Kasumi-1 (cell line): ENCODE results near the gene PRMT3.
"Not testable (repeated sequence)": the region's sequence is repeated elsewhere in the genome, so short reads cannot be mapped to it uniquely, and the experiment has no call there.

ENCODE experiments used
- DNase-seq, 2 experiments: peaks; one replicate each; lab custom pipeline; 2025; lab: John Stamatoyannopoulos, UW

The PRMT3 gene

DNA sequence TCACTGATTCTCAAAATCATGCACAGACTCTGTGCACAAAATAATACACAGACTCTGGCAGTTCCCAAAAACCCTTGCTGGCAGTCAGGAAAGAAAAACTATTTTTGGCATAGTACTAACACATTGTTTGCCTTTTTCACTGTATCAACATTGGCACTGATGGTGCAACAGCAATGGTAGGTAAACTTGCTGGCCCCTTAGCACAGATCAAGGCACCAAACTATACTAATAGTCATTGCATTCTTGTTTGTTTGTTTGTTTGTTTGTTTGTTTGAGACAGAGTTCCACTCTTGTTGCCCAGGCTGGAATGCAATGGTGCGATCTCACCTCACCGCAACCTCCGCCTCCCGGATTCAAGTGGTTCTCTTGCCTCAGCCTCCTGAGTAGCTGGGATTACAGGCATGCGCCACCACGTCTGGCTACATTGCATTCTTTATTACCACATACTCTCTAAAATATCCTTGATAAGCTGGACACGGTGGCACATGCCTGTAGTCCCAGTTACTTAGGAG is 130.9 kb downstream of the PRMT3 start:
- no peak for DNase-seq

DNA sequence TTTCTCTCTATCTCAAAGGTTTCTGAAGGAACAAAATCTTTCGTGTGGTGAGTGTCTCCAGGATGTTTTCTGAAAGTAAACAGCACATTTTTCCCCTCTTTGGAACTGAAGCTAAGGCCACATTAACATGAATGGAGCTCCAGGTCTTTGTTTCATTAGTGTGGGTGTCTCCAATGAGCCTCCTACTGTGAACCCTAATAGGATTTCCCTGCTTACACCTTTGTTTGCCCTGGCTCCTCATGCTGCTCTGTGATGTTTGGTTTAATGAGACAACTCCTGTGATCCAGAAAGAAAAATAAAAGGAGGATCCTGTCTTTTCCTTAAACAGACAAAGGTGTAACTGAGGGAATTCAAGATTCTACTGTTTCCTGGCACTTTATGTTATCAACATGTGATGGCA is 135.0 kb downstream of the PRMT3 start:
- DNase-seq = no peak

DNA sequence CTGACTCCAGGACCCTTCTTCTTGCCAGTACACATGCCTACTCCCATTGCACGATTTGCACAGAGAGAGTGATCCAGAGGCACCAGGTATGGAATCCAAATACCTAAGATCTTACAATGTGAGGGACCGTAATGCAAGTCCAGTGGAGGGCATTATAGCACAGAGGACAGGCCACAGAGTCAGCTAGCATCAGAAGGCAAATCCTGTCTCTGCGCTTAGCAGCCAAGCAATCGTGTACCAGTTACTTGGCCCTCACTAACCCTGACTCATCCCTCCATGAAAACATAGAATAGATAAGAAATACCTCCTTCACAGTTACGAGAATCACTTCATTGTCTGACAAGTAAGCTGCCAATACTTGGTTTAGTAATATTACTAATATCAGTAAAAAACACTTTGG is 142.2 kb downstream of the PRMT3 start:
- DNase-seq = no peak

DNA sequence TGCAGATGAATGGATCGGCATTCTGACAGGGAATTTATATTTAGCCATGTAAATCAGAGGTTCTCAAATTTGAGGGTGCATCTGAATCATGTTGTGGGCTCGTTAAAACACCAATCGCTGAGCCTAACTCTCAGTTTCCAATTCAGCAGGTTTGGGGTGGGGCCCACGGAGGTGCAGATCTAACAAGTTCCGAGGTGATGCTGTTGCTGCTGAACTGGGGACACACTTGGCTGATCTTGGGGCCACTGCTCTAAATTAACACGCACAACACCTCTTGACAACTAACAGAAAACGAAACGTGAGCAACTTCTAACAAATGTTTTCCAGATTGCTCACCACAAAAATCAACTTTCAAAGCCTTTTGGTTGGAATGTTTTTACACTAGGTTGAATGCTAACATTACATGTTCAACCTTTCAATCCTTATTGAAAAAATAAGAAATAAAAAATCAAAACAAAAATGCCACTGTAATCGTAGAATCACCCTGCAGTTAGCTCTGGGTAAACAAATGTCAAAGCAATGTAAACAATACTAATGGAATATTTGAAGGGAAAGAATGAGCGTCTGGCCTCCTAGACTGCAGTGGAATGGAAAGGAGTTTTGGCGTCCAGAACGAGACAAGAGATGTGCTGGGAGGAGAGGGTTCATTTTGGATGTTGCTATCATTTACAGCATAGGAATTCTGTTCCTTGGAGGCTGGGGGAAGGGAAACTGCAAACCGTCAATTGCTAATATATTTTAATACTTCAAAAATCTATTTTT is 143.6 kb downstream of the PRMT3 start:
- no peak for DNase-seq

DNA sequence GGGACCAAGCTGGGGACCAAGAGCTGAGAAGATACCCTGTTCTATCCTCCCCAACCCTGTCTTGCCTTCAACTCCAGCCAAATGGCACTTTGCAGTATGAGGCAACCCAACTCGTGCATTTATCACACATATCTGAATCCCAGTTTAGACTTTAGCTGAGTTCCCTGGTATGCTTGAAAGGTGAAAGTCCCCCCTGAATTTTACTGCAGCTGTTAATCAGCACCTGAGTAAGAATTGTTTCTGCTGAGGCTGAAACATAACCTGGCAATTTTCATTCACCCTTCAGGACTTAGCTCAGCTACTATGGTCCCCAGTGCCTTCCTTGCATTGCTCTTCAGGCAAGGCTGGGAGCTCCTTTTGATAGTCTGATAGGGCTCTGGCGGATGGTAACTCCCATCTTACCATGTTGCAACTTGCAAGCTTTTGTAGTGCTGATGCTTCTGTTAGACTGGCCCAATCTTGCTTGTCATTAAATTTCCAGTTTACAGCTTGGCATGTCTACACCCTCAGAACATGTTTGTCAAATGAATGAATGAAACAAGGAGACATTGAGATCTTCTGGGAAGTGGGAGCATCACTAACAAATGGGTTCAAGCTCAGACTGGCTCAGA is 147.9 kb downstream of the PRMT3 start:
- no peak for DNase-seq

DNA sequence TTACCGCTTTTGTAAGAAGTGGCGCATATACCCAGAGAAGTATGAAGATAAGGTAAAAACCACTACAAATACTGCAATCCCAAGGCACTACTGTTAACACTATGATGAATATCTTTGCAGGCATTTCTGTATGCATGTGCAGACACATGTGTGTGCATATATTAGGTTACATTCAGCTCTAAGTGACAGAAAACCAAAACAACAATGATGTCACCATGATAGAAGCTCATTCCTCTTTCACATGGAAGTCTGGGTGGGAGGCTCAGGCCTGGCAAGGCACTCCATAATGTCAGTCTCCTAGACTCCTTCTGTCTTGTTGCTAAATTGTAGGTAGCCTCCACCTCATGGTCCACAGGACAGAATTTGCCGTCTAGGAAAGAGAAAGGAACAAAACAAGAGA is 148.8 kb downstream of the PRMT3 start:
- no peak for DNase-seq

DNA sequence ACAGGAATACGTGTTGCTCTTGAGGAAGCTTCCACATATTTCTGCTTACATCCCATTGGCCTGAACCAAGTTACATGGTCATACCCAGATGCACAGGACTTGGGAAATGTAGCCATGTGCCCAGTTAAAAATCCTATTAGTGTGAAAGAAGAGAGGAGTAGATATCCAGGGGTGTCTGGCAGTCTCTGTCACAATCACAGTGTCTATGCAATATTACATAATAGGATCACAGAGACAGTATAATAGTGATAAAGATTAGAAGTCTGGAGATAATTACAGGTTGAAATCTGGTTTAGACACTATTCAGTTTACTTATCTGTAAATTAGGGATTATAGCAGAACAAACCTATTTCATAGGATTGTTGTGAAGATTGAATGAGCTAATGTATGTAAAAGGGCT is 149.3 kb downstream of the PRMT3 start:
- DNase-seq = no peak

DNA sequence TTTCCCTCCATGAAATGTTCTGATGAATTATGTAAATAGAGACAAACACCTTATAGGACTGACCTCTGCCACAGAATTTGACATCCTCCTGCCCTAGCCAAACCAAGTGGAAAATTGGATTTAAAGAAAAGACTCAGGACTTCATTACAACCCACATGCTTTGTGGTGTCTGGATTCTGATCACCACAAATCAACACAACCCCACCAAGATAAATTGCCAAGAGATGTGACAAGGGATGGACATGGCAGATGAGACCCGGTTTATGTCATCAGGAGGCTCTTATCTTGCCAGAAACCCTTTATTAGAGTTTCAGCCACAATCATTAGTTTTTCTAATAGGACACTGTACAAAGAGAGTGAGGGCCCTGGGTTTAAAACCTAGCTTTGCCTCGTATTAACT is 154.0 kb downstream of the PRMT3 start:
- no peak for DNase-seq

DNA sequence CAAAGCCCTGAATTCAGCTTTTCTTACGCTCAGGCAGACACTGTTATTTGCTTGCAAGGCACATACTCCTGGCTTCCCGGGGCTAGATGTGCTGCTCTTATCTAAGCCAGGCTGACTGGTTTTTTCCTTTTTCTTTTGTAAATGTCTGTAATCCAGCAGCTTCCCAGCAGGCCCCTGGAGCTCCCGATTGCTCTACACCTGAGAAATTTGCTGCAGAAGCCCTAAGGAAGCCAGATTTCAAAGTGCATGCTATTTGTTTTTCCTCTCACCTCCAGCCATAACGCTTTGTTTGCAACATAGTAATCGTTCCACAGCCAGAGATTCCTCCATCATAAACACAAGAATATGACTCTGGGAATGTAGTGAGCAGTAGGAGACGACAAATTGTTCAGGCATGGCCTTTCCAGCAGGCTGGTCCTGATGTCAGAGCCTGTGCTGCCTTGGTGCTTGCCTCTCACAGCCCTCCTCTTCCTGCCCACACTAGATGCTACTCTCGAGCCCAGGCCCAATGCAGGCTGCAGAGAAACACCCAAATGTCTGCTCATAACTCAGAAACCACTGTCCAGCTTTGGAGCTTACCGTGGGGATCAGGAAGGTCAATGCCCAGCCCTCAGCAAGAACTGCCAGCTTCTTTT is 157.2 kb downstream of the PRMT3 start:
- DNase-seq = no peak

DNA sequence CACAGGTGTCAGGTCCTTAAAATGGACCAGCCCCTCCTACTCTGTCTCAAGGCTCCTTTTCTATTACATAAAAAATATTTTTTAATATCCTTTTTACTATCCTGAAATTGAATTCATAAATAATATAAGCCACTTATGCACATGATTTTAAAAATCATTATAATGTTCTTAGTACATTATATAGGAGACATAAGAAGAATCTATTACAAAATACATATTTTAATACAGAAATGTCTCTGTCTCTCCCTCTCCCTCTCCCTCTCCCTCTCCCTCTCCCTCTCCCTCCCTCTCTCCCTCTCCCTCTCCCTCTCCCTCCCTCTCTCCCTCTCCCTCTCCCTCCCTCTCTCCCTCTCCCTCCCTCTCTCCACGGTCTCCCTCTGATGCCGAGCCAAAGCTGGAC is 159.9 kb downstream of the PRMT3 start:
- no peak for DNase-seq

DNA sequence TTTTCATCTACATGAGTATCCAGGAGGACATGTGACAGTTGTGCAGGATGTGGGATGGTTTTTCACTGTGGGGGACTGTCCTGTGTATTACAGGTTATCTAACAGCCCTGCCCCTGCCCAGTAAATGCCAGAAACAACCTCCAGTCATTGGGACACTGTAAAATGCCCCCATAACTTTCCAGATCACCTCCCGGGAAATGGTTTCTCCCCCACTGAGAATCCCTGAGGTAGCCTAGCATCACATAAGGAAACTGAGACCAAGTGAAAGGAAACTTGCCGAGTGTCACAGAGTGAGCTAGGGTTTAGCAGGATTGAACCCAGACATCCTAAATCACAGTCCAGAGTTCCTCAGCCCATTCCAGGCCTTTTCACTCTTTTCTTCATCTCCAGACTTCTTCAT is 163.6 kb downstream of the PRMT3 start:
- DNase-seq = no peak

DNA sequence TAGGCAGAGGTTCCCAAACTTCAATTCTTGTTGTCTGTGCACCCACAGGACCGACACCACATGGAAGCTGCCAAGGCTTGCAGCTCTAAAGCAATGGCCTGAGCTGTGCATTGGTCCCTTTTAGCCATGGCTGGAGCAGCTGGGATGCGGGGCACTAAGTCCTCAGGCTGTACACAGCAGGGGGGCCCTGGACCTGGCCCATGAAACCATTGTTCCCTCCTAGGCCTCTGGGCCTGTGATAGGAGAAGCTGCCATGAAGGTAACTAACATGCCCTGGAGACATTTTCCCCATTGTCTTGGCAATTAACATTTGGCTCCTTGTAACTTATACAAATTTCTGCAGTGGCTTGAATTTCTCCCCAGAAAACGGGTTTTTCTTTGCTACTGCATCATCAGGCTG is 168.3 kb downstream of the PRMT3 start:
- no peak for DNase-seq

DNA sequence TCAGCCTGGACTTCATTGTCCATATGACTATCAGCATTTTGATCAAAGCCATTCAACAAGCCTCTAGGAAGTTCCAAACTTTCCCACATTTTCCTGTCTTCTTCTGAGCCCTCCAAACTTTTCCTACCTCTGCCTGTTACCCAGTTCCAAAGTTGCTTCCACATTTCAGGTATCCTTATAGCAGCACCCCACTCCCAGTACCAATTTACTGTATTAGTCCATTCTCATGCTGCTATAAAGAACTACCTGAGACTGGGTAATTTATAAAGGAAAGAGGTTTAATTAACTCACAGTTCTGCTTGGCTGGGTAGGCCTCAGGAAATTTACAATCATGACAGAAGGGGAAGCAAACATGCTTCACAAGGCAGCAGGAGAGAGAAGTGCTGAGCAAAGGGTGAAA is 168.9 kb downstream of the PRMT3 start:
- not testable (repeated sequence) for DNase-seq

DNA sequence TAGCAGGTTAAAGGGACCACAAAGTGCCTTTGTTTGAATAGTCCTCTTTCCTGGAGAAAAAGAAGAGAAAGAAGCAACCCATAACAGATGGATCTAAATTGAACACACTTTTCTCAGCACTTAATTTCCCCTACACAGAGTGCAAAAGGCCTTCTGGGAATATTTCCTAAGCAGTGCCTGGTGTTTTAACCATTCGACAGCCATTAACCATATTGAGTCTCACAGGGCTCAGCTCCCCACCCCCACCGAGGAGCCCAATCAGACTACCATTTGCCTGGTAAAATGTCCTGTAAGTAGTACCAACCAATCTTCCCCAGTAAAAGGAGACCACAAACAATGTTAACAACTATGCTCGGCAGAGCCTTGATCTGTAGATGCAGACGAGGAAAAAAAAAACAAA is 171.2 kb downstream of the PRMT3 start:
- no peak for DNase-seq
